K562 (cell line): ENCODE data around the gene PHC1. TPM values are rescaled to one million over a fixed set of nuclear protein-coding genes. Genes with fewer than 3 reads are reported as not detected.
A peak's percentile ranks its signal among the peaks of the same experiment; 100 is the strongest.
"Not testable (repeated sequence)": the region's sequence is repeated elsewhere in the genome, so short reads cannot be mapped to it uniquely, and the experiment has no call there.

Experiments
- BMI1 ChIP-seq: fragments of 150-350 bp; IDR thresholded peaks from 2 replicates; pipeline ENCODE4 v1.6.1; 2014; ENCODE audit warnings: low read length
- EHMT2 ChIP-seq: fragments of 450-650 bp; IDR thresholded peaks from 2 replicates; pipeline ENCODE4 v1.6.1; 2018; ENCODE audit warnings: antibody characterized with exemption
- ELF1 ChIP-seq: fragments of 200-800 bp; sonication (Bioruptor generic); IDR thresholded peaks from 2 replicates; pipeline ENCODE4 v1.6.1; 2016; ENCODE audit warnings: missing genetic modification characterization, missing compliant biosample characterization
- GABPA ChIP-seq: fragments of 200-800 bp; sonication (Bioruptor generic); conservative IDR thresholded peaks from 2 replicates; pipeline ENCODE4 v1.6.1; 2016; ENCODE audit warnings: low read depth, missing genetic modification characterization, missing compliant biosample characterization
- NR2C2 ChIP-seq, 2 experiments: fragments of 200-800 bp in 1 of 2; sonication (Bioruptor generic) in 1 of 2; sonication (generic) in 1 of 2; formaldehyde crosslinking in 1 of 2; IDR thresholded peaks; 2 replicates each; pipeline versions ENCODE4 v1.6.1 to v1.8.0; 2016 to 2022; ENCODE audit warnings: mild to moderate bottlenecking in 1 of 2, missing compliant biosample characterization in 1 of 2, missing genetic modification characterization in 1 of 2, missing genetic modification reagents in 1 of 2
- SMARCA4 ChIP-seq: fragments of 450-650 bp; IDR thresholded peaks from 2 replicates; pipeline ENCODE4 v1.6.1; 2016
- ZFX ChIP-seq: sonication (generic); formaldehyde crosslinking; IDR thresholded peaks from 2 replicates; pipeline ENCODE4 v1.8.0; 2022; ENCODE audit warnings: mild to moderate bottlenecking, missing genetic modification reagents, moderate library complexity
- polyA plus RNA-seq, 8 experiments: library from polyadenylated mRNA; depleted of rRNA in 4 of 8; stranded (reverse) in 5 of 8; unstranded in 3 of 8; fragments of >200 nt; fragmentation: Nextera tagmentation in 2 of 8; fragmentation: Illumina TruSeq in 1 of 8; extraction: Ambion mirVana in 2 of 8; extraction: Trizol in 1 of 8; gene quantifications; 2 replicates each; pipeline versions ENCODE4 v1.2.1 to v1.2.3, GENCODE V29; 2011 to 2014; ENCODE audit warnings: inconsistent platforms in 1 of 8, missing spikeins in 1 of 8
- total RNA-seq, 7 experiments: library from RNA; depleted of rRNA in 6 of 7; stranded (reverse); fragments of >200 nt in 6 of 7; fragmentation: Illumina TruSeq in 2 of 7; extraction: Trizol in 2 of 7; gene quantifications; 2 replicates each; pipeline versions ENCODE4 v1.2.1 to v1.2.3, GENCODE V29; 2011 to 2021; ENCODE audit warnings: low replicate concordance in 1 of 7
- TF ChIP-seq, protein P1 (sequence below), 2 experiments: fragments of 450-650 bp in 1 of 2; sonication (generic) in 1 of 2; formaldehyde crosslinking in 1 of 2; IDR thresholded peaks; 2 replicates each; pipeline versions ENCODE4 v1.7.1 to v1.9.0; 2016 to 2022; ENCODE audit warnings: inconsistent platforms in 1 of 2, mild to moderate bottlenecking in 1 of 2, missing genetic modification reagents in 1 of 2
- TF ChIP-seq, protein P2 (sequence below): fragments of 200-800 bp; sonication (Bioruptor generic); IDR thresholded peaks from 2 replicates; pipeline ENCODE4 v1.6.1; 2017; ENCODE audit warnings: missing genetic modification characterization, missing compliant biosample characterization
- TF ChIP-seq, protein P3 (sequence below): fragments of 450-650 bp; IDR thresholded peaks from 2 replicates; pipeline ENCODE4 v1.6.1; 2018; ENCODE audit not compliant: partially characterized antibody

PHC1 gene
- total and polyA plus RNA-seq, 9 of the 15 experiments (the other 6 are each of a cell fraction or from before 2014, with no cell fraction given), result 1.9 to 13.7 (median 6.9) TPM

DNA sequence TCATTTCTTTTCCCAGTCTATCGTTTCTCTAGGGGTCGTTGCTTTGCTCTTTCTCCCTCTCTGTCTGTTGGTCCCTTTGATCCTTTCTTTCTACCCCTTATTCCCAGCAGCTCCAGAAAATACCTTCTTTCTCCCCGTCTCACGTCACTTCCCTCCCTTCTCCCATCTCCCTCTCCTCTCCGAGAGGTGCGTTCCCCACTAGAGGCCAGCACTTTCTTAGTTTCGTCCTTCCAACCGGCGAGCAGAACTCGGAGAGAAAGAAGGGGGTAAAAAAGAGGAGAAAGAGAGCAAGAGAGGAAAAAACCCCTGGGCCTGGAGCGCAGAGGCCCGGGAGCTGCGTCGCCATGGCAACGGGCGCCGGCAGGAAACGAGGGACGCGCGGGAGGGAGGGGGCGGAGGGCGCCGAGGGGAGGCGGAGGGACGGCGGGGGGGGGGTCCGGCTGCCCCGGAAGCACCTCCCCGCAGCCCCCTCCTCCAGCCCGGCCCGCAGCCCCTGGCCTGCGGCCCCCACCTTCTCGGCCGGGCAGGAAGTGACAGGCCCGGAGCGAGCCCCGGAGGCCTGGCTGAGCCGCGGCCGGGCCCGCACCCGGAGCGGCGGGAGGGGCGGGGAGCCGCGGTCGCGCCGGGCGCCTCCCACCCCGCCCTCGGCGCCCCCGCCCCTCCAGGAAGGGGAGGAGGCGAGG lies at the start of gene PHC1 (continued):
- TF ChIP-seq, protein P1, sequence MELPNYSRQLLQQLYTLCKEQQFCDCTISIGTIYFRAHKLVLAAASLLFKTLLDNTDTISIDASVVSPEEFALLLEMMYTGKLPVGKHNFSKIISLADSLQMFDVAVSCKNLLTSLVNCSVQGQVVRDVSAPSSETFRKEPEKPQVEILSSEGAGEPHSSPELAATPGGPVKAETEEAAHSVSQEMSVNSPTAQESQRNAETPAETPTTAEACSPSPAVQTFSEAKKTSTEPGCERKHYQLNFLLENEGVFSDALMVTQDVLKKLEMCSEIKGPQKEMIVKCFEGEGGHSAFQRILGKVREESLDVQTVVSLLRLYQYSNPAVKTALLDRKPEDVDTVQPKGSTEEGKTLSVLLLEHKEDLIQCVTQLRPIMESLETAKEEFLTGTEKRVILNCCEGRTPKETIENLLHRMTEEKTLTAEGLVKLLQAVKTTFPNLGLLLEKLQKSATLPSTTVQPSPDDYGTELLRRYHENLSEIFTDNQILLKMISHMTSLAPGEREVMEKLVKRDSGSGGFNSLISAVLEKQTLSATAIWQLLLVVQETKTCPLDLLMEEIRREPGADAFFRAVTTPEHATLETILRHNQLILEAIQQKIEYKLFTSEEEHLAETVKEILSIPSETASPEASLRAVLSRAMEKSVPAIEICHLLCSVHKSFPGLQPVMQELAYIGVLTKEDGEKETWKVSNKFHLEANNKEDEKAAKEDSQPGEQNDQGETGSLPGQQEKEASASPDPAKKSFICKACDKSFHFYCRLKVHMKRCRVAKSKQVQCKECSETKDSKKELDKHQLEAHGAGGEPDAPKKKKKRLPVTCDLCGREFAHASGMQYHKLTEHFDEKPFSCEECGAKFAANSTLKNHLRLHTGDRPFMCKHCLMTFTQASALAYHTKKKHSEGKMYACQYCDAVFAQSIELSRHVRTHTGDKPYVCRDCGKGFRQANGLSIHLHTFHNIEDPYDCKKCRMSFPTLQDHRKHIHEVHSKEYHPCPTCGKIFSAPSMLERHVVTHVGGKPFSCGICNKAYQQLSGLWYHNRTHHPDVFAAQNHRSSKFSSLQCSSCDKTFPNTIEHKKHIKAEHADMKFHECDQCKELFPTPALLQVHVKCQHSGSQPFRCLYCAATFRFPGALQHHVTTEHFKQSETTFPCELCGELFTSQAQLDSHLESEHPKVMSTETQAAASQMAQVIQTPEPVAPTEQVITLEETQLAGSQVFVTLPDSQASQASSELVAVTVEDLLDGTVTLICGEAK (IDR thresholded peaks at IDR 0.05), result peak; percentile 54; the same call in 1 of the 2 replicates
- TF ChIP-seq, protein P1 (CRISPR knock-in tag; IDR thresholded peaks at IDR 0.05), result not testable (repeated sequence)
- TF ChIP-seq EHMT2 (peak; percentile 36; the same call in 1 of the 2 replicates), GABPA (peak; percentile 82), SMARCA4 (0 out of 2 replicates have a peak, but pooled peaks have one; percentile 18), ELF1 (tag) (peak; percentile 57), BMI1 (peak; percentile 70; the same call in 1 of the 2 replicates), ZFX (CRISPR knock-in tag) (peak; percentile 51), NR2C2 (tag; IDR thresholded peaks at IDR 0.05) (peak; percentile 91)
- TF ChIP-seq, protein P2, sequence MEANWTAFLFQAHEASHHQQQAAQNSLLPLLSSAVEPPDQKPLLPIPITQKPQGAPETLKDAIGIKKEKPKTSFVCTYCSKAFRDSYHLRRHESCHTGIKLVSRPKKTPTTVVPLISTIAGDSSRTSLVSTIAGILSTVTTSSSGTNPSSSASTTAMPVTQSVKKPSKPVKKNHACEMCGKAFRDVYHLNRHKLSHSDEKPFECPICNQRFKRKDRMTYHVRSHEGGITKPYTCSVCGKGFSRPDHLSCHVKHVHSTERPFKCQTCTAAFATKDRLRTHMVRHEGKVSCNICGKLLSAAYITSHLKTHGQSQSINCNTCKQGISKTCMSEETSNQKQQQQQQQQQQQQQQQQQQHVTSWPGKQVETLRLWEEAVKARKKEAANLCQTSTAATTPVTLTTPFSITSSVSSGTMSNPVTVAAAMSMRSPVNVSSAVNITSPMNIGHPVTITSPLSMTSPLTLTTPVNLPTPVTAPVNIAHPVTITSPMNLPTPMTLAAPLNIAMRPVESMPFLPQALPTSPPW (CRISPR knock-in tag), result peak; percentile 92
- TF ChIP-seq, protein P3, sequence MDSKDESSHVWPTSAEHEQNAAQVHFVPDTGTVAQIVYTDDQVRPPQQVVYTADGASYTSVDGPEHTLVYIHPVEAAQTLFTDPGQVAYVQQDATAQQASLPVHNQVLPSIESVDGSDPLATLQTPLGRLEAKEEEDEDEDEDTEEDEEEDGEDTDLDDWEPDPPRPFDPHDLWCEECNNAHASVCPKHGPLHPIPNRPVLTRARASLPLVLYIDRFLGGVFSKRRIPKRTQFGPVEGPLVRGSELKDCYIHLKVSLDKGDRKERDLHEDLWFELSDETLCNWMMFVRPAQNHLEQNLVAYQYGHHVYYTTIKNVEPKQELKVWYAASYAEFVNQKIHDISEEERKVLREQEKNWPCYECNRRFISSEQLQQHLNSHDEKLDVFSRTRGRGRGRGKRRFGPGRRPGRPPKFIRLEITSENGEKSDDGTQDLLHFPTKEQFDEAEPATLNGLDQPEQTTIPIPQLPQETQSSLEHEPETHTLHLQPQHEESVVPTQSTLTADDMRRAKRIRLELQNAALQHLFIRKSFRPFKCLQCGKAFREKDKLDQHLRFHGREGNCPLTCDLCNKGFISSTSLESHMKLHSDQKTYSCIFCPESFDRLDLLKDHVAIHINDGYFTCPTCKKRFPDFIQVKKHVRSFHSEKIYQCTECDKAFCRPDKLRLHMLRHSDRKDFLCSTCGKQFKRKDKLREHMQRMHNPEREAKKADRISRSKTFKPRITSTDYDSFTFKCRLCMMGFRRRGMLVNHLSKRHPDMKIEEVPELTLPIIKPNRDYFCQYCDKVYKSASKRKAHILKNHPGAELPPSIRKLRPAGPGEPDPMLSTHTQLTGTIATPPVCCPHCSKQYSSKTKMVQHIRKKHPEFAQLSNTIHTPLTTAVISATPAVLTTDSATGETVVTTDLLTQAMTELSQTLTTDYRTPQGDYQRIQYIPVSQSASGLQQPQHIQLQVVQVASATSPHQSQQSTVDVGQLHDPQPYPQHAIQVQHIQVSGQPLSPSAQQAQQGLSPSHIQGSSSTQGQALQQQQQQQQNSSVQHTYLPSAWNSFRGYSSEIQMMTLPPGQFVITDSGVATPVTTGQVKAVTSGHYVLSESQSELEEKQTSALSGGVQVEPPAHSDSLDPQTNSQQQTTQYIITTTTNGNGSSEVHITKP, result peak; percentile 76
- TF ChIP-seq NR2C2 (CRISPR knock-in tag; IDR thresholded peaks at IDR 0.05), result not testable (repeated sequence)
